Activated B cell treated with CpG ODN at 0.5 μM for 24 hours (primary cell): ENCODE measurements around the gene FGF6. TPM values are rescaled to one million over a fixed set of nuclear protein-coding genes. Genes with fewer than 3 reads are reported as not detected.

Source experiments
- ATAC-seq: fragments of 200-7000 bp; cut with Tn5 transposase; one replicate; pipeline ENCODE4 v1.10.0; 2021; ENCODE audit warnings: low read depth, mild to moderate bottlenecking, moderate library complexity
- CTCF ChIA-PET: fragments of 350-600 bp; sonication (Branson Sonifier 250); formaldehyde crosslinking; loops from one replicate; lab custom pipeline; 2021; ENCODE audit warnings: antibody characterized with exemption; lab: Charles Lee
- POLR2A ChIA-PET: fragments of 350-600 bp; sonication (Branson Sonifier 250); formaldehyde crosslinking; loops from one replicate; lab custom pipeline; 2021; ENCODE audit warnings: antibody characterized with exemption; lab: Charles Lee
- DNase-seq: peaks from one replicate; pipeline ENCODE4 v3.0.0; 2022
- H3K27ac Mint-ChIP-seq: one replicate; pipeline ENCODE4 v1.8.0; 2020; ENCODE audit warnings: mixed read lengths
- H3K27me3 Mint-ChIP-seq: one replicate; pipeline ENCODE4 v1.8.0; 2021; ENCODE audit warnings: mixed read lengths
- H3K36me3 Mint-ChIP-seq: one replicate; pipeline ENCODE4 v1.8.0; 2021; ENCODE audit warnings: low read depth, mixed read lengths
- H3K4me1 Mint-ChIP-seq: one replicate; pipeline ENCODE4 v1.8.0; 2021; ENCODE audit warnings: mixed read lengths
- H3K4me3 Mint-ChIP-seq: one replicate; pipeline ENCODE4 v1.8.0; 2020; ENCODE audit warnings: mild to moderate bottlenecking, mixed read lengths
- H3K9me3 Mint-ChIP-seq: one replicate; pipeline ENCODE4 v1.8.0; 2020; ENCODE audit warnings: mixed read lengths
- intact Hi-C: fragments of 100-400 bp; cut with micrococcal nuclease; formaldehyde crosslinking; loops from one replicate; pipeline ENCODE4 v1.15.1; 2024
- total RNA-seq: library from RNA; stranded (reverse); gene quantifications from 2 replicates; pipeline ENCODE4 v1.2.3, GENCODE V29; 2022
- TF ChIP-seq, protein P1 (sequence below): fragments of 200-600 bp; IDR thresholded peaks from one replicate; pipeline ENCODE4 v1.8.0; 2022; ENCODE audit warnings: antibody characterized with exemption, mild to moderate bottlenecking

The FGF6 gene
- total RNA-seq, 1 donor from 2014 or later: not detected

DNA sequence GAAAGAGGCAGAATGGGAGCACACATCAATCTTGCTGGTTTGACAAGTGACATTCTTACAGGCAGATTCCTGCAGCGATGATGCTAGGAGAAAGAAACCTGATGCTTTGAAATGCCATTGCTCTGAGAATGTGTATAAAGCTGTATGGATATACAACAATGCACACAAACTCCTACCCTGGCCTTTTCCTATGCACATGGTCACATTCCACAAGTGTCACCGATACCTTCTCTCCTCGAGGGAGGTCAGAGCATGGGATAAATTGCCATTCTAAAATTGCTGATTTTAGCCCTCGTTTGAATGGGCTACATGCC, 11.9 kb downstream of the FGF6 start:
- no peak for ATAC-seq
- TF ChIP-seq, protein P1, sequence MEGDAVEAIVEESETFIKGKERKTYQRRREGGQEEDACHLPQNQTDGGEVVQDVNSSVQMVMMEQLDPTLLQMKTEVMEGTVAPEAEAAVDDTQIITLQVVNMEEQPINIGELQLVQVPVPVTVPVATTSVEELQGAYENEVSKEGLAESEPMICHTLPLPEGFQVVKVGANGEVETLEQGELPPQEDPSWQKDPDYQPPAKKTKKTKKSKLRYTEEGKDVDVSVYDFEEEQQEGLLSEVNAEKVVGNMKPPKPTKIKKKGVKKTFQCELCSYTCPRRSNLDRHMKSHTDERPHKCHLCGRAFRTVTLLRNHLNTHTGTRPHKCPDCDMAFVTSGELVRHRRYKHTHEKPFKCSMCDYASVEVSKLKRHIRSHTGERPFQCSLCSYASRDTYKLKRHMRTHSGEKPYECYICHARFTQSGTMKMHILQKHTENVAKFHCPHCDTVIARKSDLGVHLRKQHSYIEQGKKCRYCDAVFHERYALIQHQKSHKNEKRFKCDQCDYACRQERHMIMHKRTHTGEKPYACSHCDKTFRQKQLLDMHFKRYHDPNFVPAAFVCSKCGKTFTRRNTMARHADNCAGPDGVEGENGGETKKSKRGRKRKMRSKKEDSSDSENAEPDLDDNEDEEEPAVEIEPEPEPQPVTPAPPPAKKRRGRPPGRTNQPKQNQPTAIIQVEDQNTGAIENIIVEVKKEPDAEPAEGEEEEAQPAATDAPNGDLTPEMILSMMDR: no peak
- Mint-ChIP-seq H3K4me3 (no peak overlapping the region), H3K27me3 (no peaks in the 10 kb centered on the region), H3K27ac (no peak overlapping the region), H3K9me3 (no peaks in the 10 kb centered on the region), H3K4me1 (peaks cover 24% of the 10 kb centered on the region), H3K36me3 (no peaks in the 10 kb centered on the region)
- intact Hi-C loops: no loop called here
- ChIA-PET POLR2A (no interaction called here), CTCF (no interaction called here)
- no peak for DNase-seq

DNA sequence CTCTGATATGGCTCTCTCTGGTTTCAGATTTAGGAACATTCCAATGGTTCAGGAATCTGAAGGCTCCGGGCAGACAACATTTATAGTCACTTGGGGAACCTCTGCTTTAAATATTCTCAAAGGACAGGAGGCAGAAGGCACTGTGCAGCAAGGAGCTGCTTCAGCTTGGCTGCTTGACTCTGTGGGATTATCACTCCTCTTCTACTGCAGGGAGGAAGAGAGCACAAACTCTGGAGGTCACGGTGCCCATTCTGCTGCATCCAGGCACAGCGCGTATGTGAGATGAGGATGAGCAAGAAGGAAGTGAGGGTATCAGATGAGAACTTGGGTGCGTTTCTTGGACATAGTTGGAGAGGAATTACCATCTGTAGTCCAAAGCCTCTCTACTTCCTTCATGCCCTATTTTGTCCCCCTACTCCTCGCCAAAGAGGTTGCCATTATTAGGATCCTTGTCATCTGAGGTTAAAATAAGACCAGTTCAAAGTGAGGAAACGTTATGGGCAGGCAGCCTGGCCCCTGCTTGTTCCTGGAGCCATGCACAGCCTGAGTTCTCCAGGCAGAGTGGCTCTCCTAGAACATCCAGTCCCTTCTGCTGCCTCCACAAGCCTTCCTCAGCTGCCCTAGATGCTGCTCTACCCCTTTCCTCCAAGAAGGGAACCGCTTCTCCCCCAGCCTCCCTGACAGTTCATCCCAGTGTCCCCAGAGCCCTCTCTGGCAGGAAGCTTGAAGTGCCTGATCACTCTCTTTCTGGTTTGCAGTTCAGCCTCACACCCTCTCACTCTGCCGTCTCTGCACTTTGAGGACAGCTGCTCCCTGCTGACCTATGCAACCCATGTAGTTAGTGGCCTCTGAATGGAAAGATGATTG, 12.5 kb downstream of the FGF6 start:
- no peaks in the 10 kb centered on the region for H3K27me3 Mint-ChIP-seq
- ChIA-PET POLR2A (no interaction called here), CTCF (no interaction called here)
- H3K4me1 Mint-ChIP-seq: peaks cover 19% of the 10 kb centered on the region
- TF ChIP-seq, protein P1: no peak
- H3K9me3 Mint-ChIP-seq: no peaks in the 10 kb centered on the region
- H3K36me3 Mint-ChIP-seq: no peaks in the 10 kb centered on the region
- DNase-seq (no peak), ATAC-seq (no peak)
- H3K27ac Mint-ChIP-seq: no peak overlapping the region
- no peak overlapping the region for H3K4me3 Mint-ChIP-seq
- intact Hi-C loops: no loop called here

DNA sequence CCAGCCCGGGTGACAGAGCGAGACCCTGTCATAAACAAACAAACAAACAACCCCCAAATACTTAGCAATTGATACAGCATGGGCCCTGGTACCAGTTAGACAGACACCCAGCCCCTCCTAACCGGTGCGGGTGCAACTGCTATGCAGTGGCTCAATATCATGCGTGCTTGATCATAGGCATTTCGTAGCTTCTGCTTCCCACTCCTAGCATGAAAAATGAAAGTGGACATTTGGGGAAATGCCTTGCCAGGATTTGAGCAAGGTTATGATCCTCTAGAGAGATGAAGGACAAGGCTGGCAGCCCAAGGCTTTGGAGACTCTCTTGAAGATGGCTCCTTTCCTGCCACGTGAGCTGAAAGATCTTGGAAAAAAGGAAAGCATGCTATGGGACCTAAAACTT, 13.7 kb downstream of the FGF6 start:
- Mint-ChIP-seq H3K4me1 (peaks cover 19% of the 10 kb centered on the region), H3K27me3 (no peaks in the 10 kb centered on the region), H3K4me3 (no peak overlapping the region), H3K27ac (no peak overlapping the region), H3K9me3 (no peaks in the 10 kb centered on the region), H3K36me3 (no peaks in the 10 kb centered on the region)
- intact Hi-C loops: no loop called here
- ATAC-seq (no peak), DNase-seq (no peak)
- CTCF ChIA-PET: no interaction called here
- POLR2A ChIA-PET: no interaction called here
- TF ChIP-seq, protein P1: no peak

DNA sequence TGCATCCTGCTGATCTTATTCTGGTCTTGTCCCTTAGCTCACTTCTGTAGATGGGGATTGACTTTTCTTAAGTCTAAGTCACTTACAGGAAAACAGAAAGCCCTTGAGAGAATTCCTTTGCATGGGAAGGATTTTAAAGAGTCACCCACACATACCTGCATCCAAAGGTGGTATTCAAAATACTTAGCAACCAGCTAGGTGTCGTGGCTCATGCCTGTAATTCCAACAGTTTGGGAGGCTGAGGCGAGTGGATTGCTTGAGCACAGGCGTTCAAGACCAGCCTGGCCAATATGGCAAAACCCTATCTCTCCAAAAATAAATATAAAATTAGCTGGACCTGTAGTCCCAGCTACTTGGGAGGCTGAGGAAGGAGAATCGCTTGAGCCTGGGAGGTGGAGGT, 14.2 kb downstream of the FGF6 start:
- Mint-ChIP-seq H3K9me3 (no peaks in the 10 kb centered on the region), H3K36me3 (no peaks in the 10 kb centered on the region), H3K27me3 (no peaks in the 10 kb centered on the region), H3K4me3 (no peak overlapping the region), H3K4me1 (peaks cover 19% of the 10 kb centered on the region), H3K27ac (no peak overlapping the region)
- intact Hi-C loops: no loop called here
- POLR2A ChIA-PET: no interaction called here
- DNase-seq (no peak), ATAC-seq (no peak)
- CTCF ChIA-PET: no interaction called here
- TF ChIP-seq, protein P1: no peak

DNA sequence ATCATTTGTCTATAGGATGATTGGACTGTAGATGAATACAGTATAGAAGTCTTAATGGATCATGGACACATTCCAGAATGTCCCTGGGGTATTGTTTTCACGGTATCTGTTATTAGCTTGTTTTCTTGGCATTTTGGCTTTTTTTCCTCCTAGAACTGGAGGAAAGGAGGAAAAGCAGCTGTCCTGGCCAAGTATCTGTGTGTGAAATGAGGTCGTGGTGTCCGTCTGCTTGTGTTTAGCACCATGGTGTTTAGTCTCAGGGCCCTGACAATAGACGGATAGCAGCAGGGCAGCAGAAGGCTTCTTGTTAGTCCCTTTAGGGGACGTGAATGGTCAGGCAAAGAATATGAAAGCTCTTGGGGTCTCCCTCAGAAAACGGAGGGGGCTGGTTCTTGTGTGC, 21.2 kb downstream of the FGF6 start:
- POLR2A ChIA-PET: no interaction called here
- H3K4me3 Mint-ChIP-seq: no peak overlapping the region
- TF ChIP-seq, protein P1: no peak
- H3K36me3 Mint-ChIP-seq: no peaks in the 10 kb centered on the region
- no peak overlapping the region for H3K27ac Mint-ChIP-seq
- CTCF ChIA-PET: no interaction called here
- H3K9me3 Mint-ChIP-seq: no peaks in the 10 kb centered on the region
- H3K4me1 Mint-ChIP-seq: no peaks in the 10 kb centered on the region
- no peaks in the 10 kb centered on the region for H3K27me3 Mint-ChIP-seq
- no peak for DNase-seq
- intact Hi-C loops: loop anchor here (5.0 kb wide), 2 partner anchors 117 to 578 kb away; no protein-coding TSS in a partner anchor
- no peak for ATAC-seq
